Sigmoid colon (tissue), 4 donors: Measurements from ENCODE around the gene CFAP54.

ENCODE experiments used
- EP300 ChIP-seq, 4 donors: sonication (generic); formaldehyde crosslinking; IDR thresholded peaks; one replicate each; pipeline ENCODE4 v1.6.1; 2017; ENCODE audit warnings: antibody characterized with exemption in 4 of 4
- POLR2A ChIP-seq, 2 donors: fragments of 450-650 bp; IDR thresholded peaks; one replicate each; pipeline ENCODE4 v1.6.1; 2016; ENCODE audit warnings: antibody characterized with exemption in 2 of 2, mild to moderate bottlenecking in 2 of 2, moderate library complexity in 2 of 2
- POLR2AphosphoS5 ChIP-seq, 4 donors: sonication (generic); formaldehyde crosslinking; IDR thresholded peaks; one replicate each; pipeline ENCODE4 v1.6.1; 2017; ENCODE audit warnings: antibody characterized with exemption in 4 of 4
- TF ChIP-seq, protein P1 (sequence below), 4 experiments: fragments of 450-650 bp in 3 of 4; fragments of 200-600 bp in 1 of 4; IDR thresholded peaks; one replicate each; pipeline ENCODE4 v1.5.1; 2016 to 2019; ENCODE audit warnings: antibody characterized with exemption in 4 of 4, mild to moderate bottlenecking in 3 of 4, moderate library complexity in 2 of 4

- TF ChIP-seq, protein P1, sequence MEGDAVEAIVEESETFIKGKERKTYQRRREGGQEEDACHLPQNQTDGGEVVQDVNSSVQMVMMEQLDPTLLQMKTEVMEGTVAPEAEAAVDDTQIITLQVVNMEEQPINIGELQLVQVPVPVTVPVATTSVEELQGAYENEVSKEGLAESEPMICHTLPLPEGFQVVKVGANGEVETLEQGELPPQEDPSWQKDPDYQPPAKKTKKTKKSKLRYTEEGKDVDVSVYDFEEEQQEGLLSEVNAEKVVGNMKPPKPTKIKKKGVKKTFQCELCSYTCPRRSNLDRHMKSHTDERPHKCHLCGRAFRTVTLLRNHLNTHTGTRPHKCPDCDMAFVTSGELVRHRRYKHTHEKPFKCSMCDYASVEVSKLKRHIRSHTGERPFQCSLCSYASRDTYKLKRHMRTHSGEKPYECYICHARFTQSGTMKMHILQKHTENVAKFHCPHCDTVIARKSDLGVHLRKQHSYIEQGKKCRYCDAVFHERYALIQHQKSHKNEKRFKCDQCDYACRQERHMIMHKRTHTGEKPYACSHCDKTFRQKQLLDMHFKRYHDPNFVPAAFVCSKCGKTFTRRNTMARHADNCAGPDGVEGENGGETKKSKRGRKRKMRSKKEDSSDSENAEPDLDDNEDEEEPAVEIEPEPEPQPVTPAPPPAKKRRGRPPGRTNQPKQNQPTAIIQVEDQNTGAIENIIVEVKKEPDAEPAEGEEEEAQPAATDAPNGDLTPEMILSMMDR (IDR thresholded peaks at IDR 0.05), result no peak
- TF ChIP-seq POLR2A (IDR thresholded peaks at IDR 0.05) (no peak), POLR2AphosphoS5 (IDR thresholded peaks at IDR 0.05) (no peak), EP300 (IDR thresholded peaks at IDR 0.05) (no peak)
These were observed 36.7 kb downstream of the CFAP54 start for GRCh38 chr12:96526110-96526509.
